NCI-H510A (cell line): ENCODE data around the gene CFAP45.

ENCODE experiments used
- DNase-seq: peaks from one replicate; lab custom pipeline; 2025; lab: John Stamatoyannopoulos, UW

Gene CFAP45

DNA sequence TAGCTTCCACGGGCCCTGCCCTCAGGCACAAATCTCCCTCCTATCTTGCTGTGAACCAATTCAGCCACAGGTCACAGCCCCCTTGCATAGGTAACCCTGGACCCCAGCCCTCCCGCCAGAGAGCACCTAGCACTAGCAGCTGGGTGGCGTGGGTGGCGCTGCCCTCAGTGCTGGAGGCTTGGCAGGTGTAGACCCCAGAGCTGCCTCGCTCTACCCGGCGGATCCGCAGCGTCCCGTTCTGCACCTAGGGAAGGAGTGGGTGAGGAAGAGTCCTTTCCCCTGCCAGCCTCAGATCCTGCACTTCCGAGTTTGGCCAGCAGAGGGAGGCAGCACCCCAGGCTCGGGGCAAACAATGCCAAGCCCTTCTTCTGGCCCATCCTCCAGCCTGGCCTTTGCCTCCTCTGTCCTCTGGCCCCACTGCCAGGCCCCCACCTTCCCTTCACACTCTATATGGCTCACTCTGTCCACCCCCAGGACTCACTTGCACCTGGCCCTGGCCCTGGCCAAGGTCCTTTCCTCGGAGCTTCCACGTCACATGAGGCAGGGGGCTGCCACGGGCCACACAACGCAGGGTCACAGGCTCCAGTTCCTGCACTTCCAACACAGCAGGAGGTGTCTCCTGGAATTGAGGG, 36.4 kb upstream of the CFAP45 start:
- DNase-seq = no peak

DNA sequence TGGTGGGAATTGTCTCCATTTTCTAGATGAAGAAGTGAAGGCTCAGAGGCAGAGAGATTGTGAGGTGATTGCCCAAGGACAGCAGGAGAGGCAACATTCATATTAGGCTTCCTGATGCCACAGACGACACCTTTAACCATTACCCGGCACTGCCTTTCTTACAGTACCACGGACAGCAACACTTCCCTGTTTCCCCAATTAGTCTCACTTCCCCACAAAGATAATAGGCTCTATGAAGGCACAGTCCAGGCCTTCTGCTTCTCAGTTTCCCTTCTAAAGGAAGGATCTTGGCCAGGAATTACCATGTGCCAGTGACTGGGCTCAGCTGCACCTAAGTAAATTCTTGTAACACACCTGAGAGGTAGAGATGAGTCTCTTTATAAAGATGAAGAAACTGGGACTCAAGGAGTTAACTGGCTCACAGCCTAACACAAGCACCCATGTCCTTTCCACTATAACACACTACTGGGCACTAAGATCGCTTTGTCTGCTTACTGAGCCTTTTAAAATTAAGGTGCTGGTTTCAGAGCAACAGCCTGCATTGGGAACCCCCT, 35.8 kb upstream of the CFAP45 start:
- DNase-seq = no peak

DNA sequence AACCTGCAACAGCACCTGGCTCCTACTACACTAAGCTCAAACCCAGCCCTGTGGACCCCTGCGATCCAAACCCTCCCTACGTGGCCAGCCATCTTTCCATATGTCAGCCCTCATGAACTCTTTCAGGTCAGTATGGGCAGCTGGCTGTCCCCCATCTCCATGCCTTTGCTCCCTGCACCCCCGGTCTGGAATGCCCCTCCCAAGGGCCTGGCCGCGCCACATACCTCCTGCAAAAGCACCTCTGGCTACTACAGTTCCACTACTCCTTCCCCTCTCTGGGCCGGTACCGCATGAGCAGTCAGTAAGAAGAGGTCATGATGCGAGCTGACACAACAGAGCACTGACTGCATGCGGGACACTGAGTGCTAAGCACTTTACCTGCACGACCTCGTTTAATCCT, 35.3 kb upstream of the CFAP45 start:
- no peak for DNase-seq

DNA sequence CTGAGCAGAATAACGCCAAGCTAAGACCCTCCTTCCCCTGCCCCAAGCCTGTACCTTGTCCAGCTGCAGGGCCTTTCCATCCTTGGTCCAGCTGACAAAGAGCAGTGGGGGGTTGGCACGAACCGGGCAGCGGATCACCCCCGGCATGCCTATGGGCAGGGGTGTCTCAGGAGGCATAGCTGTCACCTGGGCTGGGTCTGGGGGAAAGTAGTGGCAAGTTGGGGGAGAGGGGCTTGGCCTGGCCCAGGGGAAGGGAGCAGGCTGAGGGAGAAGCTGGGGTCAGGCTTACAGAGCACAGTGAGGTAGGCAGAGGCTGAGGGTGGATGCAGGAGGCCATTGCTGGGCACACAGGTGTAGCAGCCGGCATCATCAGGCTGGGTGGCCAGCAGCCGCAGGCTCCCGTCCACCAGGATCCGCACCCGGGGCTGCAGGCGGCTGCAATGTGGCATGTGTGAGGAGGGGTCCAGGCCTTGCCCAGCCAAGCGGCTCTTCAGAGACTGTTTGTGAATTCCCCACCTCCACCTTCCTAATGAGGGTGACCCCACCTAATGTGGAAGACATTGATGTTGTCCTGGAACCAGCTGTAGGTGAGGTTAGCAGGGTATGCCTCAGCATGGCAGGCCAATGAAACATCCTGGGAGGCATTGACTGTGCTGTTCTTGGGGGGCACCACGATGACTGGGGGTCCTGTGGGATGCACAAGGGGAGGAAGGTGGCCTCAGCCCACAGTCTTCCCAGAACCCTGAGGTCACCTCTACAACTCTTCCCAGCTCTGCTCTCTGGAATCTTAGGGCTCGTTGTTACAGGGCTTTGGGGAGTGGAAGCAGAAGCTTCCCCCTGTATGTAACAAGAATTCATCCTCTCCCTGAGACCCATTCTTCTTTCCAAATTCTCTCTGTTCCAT, 34.4 kb upstream of the CFAP45 start:
- no peak for DNase-seq

DNA sequence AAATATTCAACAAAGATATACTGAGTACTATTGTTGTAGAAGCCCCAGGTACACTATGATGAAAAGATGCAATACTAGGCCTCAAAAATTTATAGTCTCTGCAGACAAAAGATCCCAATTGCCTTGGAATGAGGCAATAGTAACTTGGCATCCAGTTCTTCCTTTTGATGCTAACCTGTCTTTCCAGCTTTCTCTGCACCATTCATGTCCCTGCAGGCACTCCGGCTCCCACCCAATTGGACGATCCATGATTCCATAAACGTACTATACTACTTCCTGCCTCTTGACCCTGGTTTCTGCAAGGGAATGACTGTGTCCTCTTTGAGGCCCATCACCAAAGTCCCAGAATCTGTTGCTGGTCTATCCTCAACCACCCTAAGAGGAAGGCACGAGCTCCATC, 33.4 kb upstream of the CFAP45 start:
- no peak for DNase-seq

DNA sequence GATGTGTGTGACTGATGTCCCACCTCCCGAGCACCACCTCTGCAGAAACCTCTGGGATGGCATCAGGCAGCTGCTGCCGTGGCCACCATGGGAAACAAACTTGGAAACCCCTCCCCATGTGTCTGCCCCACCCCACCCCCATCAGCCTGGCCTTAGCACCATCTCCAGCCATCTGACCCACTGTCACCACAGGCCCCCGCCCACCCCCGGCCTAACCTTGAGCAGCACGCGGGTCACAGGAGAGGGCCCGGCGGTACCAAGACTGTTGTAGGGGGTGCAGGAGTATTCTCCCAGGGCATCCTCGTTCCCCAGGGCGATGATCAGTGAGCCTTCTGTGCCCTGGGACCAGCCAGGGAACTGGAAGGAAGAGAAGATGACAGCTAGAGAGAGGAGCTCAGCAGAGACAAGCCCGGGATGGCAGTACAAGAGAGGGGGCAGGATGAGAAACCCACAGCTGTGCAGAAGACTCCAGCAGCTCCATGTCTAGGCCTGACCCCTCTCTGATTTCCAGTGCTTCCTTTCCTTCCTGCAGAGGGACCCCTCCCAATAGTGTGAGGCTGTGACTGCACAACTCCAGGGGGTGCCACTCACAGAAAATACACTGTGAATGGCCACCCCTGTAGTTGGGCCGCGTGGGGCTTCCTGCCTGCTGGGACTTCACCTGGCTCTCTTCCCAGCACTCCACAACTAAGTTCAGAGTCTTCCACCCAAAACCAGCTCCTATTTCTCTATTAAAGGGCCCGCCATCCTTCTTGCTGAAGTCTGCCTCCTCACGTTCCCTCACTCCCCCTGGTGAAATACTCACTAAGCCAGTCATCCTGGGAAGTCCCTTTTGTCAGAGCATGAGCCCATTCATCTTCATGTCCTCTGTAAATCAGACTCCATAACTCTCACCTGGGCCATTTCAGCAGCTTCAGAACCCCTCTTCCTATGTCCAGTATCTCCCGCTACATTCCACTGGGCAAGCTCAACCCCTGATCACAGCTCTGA, 32.6 kb upstream of the CFAP45 start:
- no peak for DNase-seq

DNA sequence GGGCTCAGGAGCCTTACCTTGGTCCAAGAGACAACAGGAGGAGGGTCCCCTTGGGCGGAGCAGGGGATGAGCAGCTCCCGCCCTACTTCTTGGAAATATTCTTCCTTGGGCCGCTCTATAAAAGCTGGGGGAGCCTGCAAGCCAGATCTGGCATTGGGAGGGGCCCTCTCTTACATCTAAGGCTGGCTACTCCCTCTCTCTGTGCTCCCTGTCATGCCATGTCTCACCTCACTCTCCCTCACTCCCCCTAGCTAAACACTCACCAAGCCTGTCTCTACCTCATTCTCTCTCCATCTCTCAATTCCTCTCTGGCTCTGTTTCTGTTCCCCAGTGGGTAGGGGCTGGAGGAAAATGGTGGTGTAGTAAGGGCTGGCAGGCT, 31.8 kb upstream of the CFAP45 start:
- DNase-seq = no peak

DNA sequence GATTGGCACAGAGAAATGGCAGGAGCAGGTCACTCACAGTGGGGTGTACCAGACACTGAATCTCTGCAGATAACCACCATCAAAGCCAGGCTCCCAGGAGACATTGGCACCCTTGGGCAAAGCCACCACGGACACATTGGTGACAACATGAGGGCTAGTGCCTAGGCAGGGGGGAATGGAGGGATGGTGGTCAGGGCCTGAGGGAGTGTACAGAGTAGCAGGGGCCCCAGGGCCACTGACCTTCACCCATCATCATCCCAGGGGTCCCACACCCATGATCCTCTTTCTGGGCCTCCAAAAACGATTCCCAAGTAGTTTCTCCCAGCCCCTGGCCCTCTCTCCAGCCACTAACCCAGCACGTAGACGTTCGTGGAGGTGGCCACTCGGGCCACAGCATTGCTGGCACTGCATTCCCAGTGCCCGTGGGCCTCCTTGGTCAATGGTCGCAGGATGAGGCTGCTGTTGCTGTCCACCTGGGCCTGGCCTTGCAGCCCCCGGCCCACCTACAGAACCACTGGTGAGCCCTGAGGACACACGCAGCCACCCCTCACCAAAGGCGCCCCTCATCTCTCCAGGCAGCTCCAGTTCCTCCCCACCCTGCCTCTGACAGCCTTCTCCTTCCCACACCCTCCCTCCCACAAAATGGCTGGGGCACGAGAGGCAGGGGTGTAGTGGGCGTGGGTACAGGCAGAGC, 31.3 kb upstream of the CFAP45 start:
- DNase-seq = no peak

DNA sequence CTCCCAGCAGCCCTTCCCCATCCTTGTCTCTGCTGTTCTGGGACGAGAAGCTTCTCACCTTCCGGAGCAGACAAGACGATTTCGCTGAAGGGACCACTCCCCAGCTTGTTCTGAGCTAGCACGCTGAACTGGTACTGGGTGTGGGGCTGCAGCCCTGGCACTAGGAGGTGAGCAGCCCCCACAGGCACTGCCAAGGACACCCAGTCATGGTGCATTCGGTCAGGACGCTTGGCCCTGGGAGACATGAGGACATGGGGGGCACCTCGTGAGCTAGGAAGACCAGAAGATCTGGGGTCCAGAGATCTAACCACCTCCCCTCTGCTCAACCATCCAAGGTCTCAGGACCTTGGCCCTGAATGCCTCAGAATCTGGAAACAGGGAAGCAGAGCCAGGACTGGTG, 30.7 kb upstream of the CFAP45 start:
- DNase-seq = no peak

DNA sequence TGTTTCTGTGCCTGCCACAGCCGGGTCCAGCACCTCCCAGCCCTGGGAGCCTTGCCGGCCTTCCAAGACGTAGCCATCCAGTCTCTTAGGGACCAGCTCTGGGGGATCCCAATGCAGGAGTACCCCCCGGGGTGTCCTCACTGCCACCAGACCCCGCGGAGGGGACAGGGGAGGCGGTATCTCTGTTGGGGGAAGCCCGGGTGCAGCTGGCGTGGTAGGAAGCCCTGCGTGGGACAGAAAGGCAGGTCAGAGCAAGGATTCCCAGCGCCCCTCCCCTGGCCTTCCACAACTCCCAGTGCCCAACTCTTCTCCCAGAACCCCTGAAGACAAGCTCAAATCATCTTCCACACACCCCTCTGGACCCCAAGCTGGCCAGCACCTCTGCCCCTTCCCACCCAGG, 30.3 kb upstream of the CFAP45 start:
- no peak for DNase-seq

DNA sequence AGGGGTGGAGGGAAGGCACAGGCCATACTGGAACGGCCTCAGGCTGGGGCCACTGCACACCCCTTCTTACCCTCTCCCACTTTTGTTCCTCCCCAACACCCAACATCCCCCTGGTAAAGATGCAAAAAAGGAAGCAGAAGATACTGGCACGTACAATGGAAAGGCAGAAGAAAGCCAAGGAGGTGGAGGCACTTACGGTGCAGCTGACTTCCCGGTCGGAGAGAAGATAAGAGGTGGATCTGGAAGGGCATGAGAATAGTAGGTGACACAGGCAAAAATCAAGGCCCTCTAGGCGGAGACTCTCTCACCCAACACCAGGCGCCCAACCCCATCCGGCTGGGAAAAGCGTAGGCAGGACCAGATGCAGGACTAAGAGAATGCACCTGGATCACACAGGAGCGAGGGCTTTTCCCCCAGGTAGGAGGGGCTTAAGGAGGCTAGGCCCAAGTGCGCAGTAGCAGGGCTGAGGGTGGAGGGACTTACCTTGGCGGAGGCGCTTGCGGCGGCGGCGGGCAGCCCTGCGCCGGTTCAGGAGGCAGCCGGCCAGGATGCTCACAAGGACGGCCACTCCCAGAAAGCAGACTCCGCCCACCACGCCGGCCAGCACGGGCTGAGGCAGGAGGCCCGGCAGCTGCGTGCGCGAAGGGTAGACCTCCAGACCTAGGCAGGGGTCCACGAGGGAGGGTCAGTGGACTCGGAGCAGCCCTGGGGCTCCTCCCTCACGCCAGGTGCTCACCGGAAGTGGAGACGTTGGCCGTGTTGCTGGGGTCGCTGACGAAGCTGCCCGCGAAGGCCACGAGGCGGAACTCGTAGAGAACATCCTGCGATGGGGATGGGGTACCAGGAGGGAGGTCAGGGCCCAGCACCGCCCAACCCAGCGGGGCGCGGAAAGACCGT, 29.4 kb upstream of the CFAP45 start:
- no peak for DNase-seq

DNA sequence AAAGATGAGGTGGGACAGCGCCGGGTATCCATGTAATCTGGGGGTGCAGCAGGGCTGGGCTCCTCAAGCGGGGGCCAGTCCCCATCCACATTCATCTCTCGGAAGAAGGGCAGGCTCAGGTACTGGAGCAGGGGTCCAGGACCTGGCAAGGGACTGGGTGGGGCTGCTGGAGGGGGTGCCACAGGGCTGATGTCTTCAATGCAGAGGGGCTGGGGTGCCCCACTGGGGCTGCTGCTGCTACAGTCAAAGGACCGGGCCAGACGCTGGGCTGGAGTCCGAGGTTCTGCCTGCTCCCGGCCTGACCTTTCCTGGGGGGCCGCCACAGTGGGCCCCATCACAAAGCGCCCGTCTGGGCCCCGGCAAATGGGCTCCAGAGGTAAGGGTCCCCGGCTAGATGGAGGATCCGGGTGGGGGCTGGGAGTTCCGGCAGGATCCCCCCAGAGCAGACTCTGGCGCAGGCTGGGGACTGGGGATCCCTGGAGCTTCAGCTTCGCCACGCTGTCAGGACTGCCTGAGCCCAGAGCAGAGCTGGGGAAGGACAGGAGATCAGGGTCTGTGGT, 28.6 kb upstream of the CFAP45 start:
- no peak for DNase-seq

DNA sequence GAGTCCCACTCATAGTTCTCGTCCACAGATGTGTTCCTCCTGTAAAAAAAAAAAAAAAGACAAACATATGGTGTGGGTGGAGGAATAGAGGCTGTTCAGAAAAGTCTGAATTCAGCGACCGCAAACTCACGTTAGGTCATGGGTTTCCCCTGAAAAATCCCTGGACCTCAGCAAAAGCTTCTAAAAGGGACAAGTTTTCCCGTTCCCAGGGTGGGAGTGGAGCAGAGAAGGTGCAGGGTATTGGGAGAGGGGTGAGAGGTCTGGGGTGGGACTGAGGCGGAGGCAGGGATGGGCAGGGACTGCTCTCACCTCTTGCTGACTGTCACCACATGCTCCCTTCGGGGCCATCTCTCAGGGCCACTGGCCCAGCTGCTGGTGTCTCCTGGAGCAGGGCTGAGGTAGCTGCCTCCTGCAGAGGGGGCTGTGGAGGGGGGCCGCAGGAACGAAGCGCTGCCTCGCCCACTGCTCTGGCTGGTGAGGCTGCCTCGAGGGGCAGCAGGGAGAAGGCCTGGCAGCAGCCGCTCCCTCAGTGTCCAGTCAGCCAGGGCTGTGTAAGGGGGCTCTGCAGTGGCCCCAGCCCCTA, 28.0 kb upstream of the CFAP45 start:
- DNase-seq = no peak

DNA sequence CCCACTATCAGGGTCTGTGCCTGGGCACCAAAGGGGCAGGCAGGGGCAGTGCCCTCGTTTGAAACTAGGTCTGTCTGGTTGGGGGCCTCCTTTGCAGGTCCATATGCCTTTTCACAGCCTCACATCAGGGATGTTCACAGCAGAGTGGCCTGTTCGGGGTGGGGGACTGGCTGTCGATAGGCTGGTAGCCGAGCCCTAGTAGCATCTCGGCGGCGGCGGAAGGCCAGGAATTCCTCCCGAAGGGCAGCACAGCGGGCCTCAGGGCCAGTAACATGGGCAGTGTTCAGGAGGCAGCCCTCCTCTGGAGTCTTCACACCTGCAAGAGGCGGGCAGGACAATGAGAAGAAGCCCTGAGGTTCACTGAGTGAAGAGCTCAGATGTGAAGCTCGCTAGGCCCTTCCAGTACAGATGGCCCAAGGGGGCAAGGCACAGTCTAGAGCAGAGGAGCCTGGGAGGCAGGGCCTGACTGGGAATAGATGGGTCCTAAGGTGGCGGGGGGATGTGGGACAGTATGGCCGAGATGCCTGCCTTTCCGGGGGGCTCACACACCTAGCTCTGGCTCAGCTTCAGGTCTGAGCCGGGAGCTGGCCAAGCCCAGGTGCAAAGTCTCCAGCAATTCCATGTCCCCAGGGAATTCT, 27.4 kb upstream of the CFAP45 start:
- no peak for DNase-seq

DNA sequence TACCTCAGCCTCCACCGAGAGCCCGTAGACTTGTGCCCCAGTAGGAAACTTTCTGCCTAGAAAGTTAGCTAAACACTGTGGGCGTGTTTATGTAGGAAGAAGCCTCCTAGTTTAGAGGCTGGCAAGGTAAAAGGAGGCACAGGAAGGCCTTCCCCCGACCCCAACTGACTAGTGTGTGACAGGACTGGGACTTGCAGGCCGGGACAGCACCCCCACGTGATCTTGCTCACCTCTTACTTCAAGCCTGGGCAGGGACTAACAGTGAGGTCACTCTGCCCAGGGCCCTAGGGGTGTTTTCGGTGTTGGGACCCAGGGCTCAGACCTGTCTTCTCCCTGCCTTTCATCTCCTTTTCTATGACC, 25.7 kb upstream of the CFAP45 start:
- DNase-seq = no peak

DNA sequence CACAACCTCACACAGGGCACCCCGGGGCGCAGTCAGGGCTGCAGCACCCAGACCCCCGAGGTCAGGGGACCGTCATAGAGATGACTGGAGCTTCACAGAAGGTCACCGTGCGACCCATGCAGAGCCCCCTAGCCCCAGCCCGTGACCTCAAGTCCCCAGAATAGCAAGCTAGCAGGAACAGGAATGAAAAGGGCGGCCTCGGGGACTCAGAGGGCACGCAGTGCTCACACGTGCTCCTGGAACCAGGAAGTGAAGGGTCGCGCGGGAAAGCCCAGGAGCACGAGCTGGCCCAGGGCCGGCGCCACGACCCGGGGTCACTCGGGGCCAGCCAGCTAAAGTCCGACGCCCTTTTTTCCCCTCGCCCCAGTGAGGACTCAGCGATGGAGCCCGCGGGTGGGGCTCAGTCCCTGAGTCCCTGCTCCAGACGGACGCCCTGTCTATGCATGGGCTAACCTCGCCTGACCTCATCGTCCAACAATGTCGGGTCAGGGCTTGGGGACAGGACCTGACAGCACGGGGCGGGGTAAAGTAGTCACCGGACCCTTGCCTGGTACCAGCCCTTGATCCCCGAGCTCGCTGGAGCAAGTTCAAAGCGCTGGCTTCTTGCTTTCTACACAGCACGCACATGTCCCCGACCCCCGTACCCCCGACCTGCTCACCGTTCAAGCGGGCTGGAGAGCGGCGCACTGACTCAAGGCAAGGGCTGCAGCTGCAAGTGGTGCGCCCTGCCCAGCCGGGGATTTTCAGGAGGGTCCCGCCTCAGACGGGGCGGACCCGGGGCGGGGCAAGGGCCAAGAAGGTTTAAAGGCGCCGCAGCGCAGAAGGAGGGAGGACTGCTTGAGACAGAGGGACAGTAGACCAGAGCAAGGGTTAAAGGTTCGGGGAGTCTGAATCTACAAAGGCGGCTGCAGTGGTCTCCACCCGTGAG, 25.1 kb upstream of the CFAP45 start, which contains the start of gene TAGLN2:
Gene TAGLN2 (minus strand): TSS at position 717 of the 928 bp plus-strand sequence. CDS start 4,998 bp downstream, outside the sequence.
- peak; percentile 71 for DNase-seq

DNA sequence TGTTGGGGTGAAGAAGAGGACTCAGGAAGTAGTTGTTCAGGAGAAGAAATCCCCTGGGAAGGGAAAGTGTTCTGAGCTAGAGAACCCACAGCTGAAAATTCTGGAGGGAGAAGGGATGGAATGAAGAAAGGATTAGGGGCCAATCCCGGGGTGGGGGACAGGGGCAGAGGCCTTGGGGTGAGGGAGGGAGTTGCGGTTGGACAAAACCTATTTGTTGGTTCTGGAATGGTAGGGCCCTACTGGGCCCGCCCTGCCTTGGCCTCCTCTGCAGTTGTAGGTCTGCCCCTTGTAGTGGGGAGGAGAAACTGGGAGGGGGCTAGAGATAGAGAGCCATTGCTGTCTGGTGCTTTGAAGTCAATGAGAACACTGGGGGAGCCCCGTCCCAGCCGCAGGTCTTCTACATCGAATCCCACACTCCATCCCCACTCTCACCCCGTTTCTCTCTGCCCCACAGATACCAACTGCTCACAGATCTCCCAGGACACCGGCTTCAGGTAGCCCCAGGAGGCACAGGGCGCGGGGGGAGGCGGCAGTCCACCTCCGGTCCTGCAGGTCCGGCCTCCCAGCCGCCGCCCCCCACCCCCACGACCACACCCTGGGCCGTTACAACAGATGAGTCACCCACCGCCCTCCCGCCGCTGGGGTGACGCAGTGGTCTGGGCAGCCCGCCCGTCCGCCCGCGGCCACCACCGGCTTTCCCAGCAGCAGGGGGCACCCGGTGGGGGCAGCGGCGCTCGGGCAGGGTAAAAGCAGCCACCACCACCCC, 24.2 kb upstream of the CFAP45 start:
- DNase-seq = no peak
